K562 (cell line): ENCODE results near the gene DGCR6L. TPM values are rescaled to one million over a fixed set of nuclear protein-coding genes. Genes with fewer than 3 reads are reported as not detected.
A peak's percentile ranks its signal among the peaks of the same experiment; 100 is the strongest.

Experiments used
- ARID4B ChIP-seq: sonication (generic); formaldehyde crosslinking; IDR thresholded peaks from 2 replicates; pipeline ENCODE4 v1.8.0; 2022; ENCODE audit warnings: mild to moderate bottlenecking, missing genetic modification reagents
- ERF ChIP-seq: fragments of 450-650 bp; formaldehyde crosslinking; IDR thresholded peaks from 2 replicates; pipeline ENCODE4 v1.4.0; 2020; ENCODE audit warnings: mild to moderate bottlenecking, mixed read lengths
- NR2F6 ChIP-seq: fragments of 450-650 bp; formaldehyde crosslinking; IDR thresholded peaks from 2 replicates; pipeline ENCODE4 v1.4.0; 2020; ENCODE audit warnings: mild to moderate bottlenecking
- RERE ChIP-seq: sonication (generic); formaldehyde crosslinking; IDR thresholded peaks from 2 replicates; pipeline ENCODE4 v1.8.0; 2023; ENCODE audit warnings: missing genetic modification reagents, mild to moderate bottlenecking, borderline replicate concordance
- TCFL5 ChIP-seq: fragments of 250-450 bp; sonication (Bioruptor Pico); conservative IDR thresholded peaks from 2 replicates; pipeline ENCODE4 v1.6.1; 2021; ENCODE audit warnings: mild to moderate bottlenecking, moderate library complexity, matching md5 sums
- TSC22D4 ChIP-seq: fragments of 450-650 bp; IDR thresholded peaks from 2 replicates; pipeline ENCODE4 v1.6.1; 2016; ENCODE audit warnings: missing genetic modification characterization, missing biosample characterization, control low read depth
- ZC3H8 ChIP-seq: fragments of 450-650 bp; IDR thresholded peaks from 2 replicates; pipeline ENCODE4 v1.6.1; 2017
- ZNF134 ChIP-seq: fragments of 250-450 bp; sonication (Bioruptor Pico); conservative IDR thresholded peaks from 2 replicates; pipeline ENCODE4 v1.4.0; 2020
- ZNF263 ChIP-seq: sonication (generic); formaldehyde crosslinking; IDR thresholded peaks from 2 replicates; pipeline ENCODE4 v1.8.0; 2022; ENCODE audit warnings: mild to moderate bottlenecking, missing genetic modification reagents, borderline replicate concordance
- ZNF311 ChIP-seq: fragments of 250-450 bp; sonication (Bioruptor Pico); IDR thresholded peaks from 2 replicates; pipeline ENCODE4 v1.4.0; 2020; ENCODE audit warnings: mild to moderate bottlenecking, moderate library complexity
- ZNF695 ChIP-seq: fragments of 450-650 bp; formaldehyde crosslinking; IDR thresholded peaks from 2 replicates; pipeline ENCODE4 v1.4.0; 2020; ENCODE audit warnings: mild to moderate bottlenecking, moderate library complexity
- ZNF696 ChIP-seq: fragments of 250-450 bp; sonication (Bioruptor Pico); conservative IDR thresholded peaks from 2 replicates; pipeline ENCODE4 v1.4.0; 2020; ENCODE audit warnings: mild to moderate bottlenecking, moderate library complexity
- polyA plus RNA-seq, 8 experiments: library from polyadenylated mRNA; depleted of rRNA in 4 of 8; stranded (reverse) in 5 of 8; unstranded in 3 of 8; fragments of >200 nt; fragmentation: Nextera tagmentation in 2 of 8; fragmentation: Illumina TruSeq in 1 of 8; extraction: Ambion mirVana in 2 of 8; extraction: Trizol in 1 of 8; gene quantifications; 2 replicates each; pipeline versions ENCODE4 v1.2.1 to v1.2.3, GENCODE V29; 2011 to 2014; ENCODE audit warnings: inconsistent platforms in 1 of 8, missing spikeins in 1 of 8
- total RNA-seq, 7 experiments: library from RNA; depleted of rRNA in 6 of 7; stranded (reverse); fragments of >200 nt in 6 of 7; fragmentation: Illumina TruSeq in 2 of 7; extraction: Trizol in 2 of 7; gene quantifications; 2 replicates each; pipeline versions ENCODE4 v1.2.1 to v1.2.3, GENCODE V29; 2011 to 2021; ENCODE audit warnings: low replicate concordance in 1 of 7
- TF ChIP-seq, protein P1 (sequence below): fragments of 450-650 bp; formaldehyde crosslinking; conservative IDR thresholded peaks from 2 replicates; pipeline ENCODE4 v1.4.0; 2022; ENCODE audit warnings: mild to moderate bottlenecking, missing genetic modification characterization
- TF ChIP-seq, protein P2 (sequence below): IDR thresholded peaks from 2 replicates; pipeline ENCODE4 v1.6.1; 2011; ENCODE audit warnings: borderline replicate concordance, low read depth, mild to moderate bottlenecking, moderate library complexity, low read length; ENCODE audit not compliant: insufficient read depth, poor library complexity, severe bottlenecking

Gene DGCR6L
- total and polyA plus RNA-seq, 9 of the 15 experiments (the other 6 are each of a cell fraction or from before 2014, with no cell fraction given): 3.6 to 151 (median 51.0) TPM

DNA sequence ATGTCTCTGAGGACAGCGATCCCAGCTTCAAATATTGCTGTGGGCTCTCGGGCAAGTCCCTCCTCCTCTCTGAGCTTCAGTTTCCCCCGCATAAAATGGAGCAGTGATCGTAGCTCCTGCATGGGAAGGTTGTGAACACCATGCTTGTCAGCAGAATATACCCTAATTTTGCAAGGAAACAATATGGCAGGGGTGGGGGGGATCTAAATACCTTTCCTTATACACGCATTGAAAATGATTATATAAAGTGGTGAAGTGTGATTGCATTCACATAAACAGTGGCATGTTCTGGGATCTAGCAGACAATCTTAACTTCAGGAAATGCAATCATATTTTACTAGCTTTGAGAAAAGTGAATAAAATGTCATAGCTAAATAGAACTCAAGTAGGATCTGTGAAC is 27.8 kb downstream of the DGCR6L start (continued):
- TF ChIP-seq, protein P1, sequence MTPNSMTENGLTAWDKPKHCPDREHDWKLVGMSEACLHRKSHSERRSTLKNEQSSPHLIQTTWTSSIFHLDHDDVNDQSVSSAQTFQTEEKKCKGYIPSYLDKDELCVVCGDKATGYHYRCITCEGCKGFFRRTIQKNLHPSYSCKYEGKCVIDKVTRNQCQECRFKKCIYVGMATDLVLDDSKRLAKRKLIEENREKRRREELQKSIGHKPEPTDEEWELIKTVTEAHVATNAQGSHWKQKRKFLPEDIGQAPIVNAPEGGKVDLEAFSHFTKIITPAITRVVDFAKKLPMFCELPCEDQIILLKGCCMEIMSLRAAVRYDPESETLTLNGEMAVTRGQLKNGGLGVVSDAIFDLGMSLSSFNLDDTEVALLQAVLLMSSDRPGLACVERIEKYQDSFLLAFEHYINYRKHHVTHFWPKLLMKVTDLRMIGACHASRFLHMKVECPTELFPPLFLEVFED (CRISPR knock-in tag): 0 out of 2 replicates have a peak, but pooled peaks have one; percentile 12
- TF ChIP-seq ZNF311 (CRISPR knock-in tag) (0 out of 2 replicates have a peak, but pooled peaks have one; percentile 21), ZNF695 (CRISPR knock-in tag) (no peak), ARID4B (CRISPR knock-in tag) (peak; percentile 13; the same call in 1 of the 2 replicates), ZNF696 (0 out of 2 replicates have a peak, but pooled peaks have one; percentile 45), ZNF134 (CRISPR knock-in tag) (0 out of 2 replicates have a peak, but pooled peaks have one; percentile 29), RERE (0 out of 2 replicates have a peak, but pooled peaks have one; percentile 1), TCFL5 (0 out of 2 replicates have a peak, but pooled peaks have one; percentile 37), ZC3H8 (no peak), NR2F6 (CRISPR knock-in tag) (0 out of 2 replicates have a peak, but pooled peaks have one; percentile 14), ERF (CRISPR knock-in tag) (0 out of 2 replicates have a peak, but pooled peaks have one; percentile 19), TSC22D4 (tag) (0 out of 2 replicates have a peak, but pooled peaks have one; percentile 5), ZNF263 (CRISPR knock-in tag) (no peak)
- TF ChIP-seq, protein P2, sequence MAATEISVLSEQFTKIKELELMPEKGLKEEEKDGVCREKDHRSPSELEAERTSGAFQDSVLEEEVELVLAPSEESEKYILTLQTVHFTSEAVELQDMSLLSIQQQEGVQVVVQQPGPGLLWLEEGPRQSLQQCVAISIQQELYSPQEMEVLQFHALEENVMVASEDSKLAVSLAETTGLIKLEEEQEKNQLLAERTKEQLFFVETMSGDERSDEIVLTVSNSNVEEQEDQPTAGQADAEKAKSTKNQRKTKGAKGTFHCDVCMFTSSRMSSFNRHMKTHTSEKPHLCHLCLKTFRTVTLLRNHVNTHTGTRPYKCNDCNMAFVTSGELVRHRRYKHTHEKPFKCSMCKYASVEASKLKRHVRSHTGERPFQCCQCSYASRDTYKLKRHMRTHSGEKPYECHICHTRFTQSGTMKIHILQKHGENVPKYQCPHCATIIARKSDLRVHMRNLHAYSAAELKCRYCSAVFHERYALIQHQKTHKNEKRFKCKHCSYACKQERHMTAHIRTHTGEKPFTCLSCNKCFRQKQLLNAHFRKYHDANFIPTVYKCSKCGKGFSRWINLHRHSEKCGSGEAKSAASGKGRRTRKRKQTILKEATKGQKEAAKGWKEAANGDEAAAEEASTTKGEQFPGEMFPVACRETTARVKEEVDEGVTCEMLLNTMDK: no peak
